DMS114 treated with DMSO at 0.1 percent for 48 hours (cell line): Measurements from ENCODE around the gene RAB29.

Source experiments
- DNase-seq: peaks from one replicate; lab custom pipeline; 2025; ENCODE audit not compliant: unreplicated experiment; lab: John Stamatoyannopoulos, UW

The RAB29 gene

GRCh38 chr1:205766038-205766437, 9.2 kb downstream of the RAB29 start:
- DNase-seq, result no peak

GRCh38 chr1:205764578-205764977, 10.7 kb downstream of the RAB29 start:
- DNase-seq, result no peak

GRCh38 chr1:205763980-205764379, 11.3 kb downstream of the RAB29 start:
- DNase-seq, result no peak

GRCh38 chr1:205760606-205761005, 14.7 kb downstream of the RAB29 start:
- DNase-seq, result no peak

- no peak for DNase-seq
Measured at GRCh38 chr1:205756552-205756951, 18.7 kb downstream of the RAB29 start.

- DNase-seq, result no peak
Measured at GRCh38 chr1:205754857-205755256, 20.4 kb downstream of the RAB29 start.

GRCh38 chr1:205751036-205751651, 24.1 kb downstream of the RAB29 start:
- no peak for DNase-seq

- peak; percentile 97 for DNase-seq
Measured at GRCh38 chr1:205750138-205751035, 24.9 kb downstream of the RAB29 start, which contains the start of gene NUCKS1. Gene NUCKS1 (minus strand): TSS chr1:205750182. CDS start chr1:205749973, 209 bp downstream.

- peak; percentile 87 for DNase-seq
Measured at GRCh38 chr1:205749234-205750137, 25.8 kb downstream of the RAB29 start.

GRCh38 chr1:205748403-205749233, 26.7 kb downstream of the RAB29 start:
- peak; percentile 87 for DNase-seq

- no peak for DNase-seq
Measured at GRCh38 chr1:205746757-205747412, 28.4 kb downstream of the RAB29 start.

GRCh38 chr1:205744403-205744802, 30.9 kb downstream of the RAB29 start:
- no peak for DNase-seq

GRCh38 chr1:205743977-205744376, 31.3 kb downstream of the RAB29 start:
- DNase-seq, result no peak

GRCh38 chr1:205741681-205742080, 33.6 kb downstream of the RAB29 start:
- no peak for DNase-seq

- no peak for DNase-seq
Measured at GRCh38 chr1:205739348-205740160, 35.7 kb downstream of the RAB29 start.

- no peak for DNase-seq
Measured at GRCh38 chr1:205735218-205735617, 40.1 kb downstream of the RAB29 start.

- no peak for DNase-seq
Measured at GRCh38 chr1:205733438-205734175, 41.7 kb downstream of the RAB29 start.

- no peak for DNase-seq
Measured at GRCh38 chr1:205729945-205730610, 45.2 kb downstream of the RAB29 start.
